ENCODE measurements around the gene SF3B3.

The SF3B3 gene

DNA sequence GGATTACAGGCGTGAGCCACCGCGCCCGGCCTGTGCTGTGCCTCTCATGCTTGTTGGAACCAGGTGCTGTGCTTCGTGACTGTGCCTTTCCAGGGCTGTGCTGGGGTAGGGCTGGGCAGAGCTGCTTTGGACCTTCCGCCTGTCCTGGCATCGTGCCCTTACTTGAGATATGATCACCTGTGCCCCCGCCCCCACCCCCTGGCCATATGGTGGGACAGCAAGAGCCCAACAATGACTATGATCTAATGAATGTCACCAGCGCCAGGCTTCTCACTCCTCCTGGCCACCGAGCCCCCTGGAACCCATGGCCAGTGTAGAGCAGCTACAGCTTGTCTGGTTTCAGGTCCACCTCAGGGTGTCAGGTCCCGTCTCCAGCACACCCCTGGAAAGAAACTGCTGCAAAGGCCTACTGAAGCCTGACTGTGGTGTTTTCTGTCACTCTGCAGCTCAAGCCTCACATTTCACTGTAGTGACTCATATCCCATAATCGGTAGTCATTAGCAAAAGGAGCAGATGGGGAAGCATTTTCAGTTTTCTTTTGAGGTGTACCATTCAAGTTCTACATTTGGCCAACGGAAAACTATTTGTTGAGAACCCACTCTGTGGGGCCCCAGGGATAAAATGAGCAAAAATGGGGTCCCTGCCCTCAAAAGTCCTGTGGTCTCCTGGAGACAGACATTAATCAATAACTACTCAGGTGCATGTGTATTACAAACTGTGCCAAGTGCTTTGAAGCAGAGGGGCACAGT lies 47.2 kb upstream of the SF3B3 start:
- no peak overlapping the region for H3K18ac ChIP-seq (ENCODE audit: low read length)
- no peak overlapping the region for H2AFZ ChIP-seq (ENCODE audit: low read length)
- H3K23ac ChIP-seq (ENCODE audit: low read depth, low read length, poor library complexity) = no peak overlapping the region
- WGBS, 2 donors (ENCODE audit: extremely low coverage in 2 of 2, insufficient read length in 2 of 2, insufficient replicate concordance in 1 of 2) = no CpG with 5 or more reads among the region's 13 CpGs
- no peak for DNase-seq (ENCODE audit: low spot score)
- H2BK5ac ChIP-seq (ENCODE audit: low read length) = peak overlapping the region; percentile 66
- H3K36me3 ChIP-seq (replicated peaks in 1 of 2; ENCODE audit: control insufficient read depth in 2 of 2, insufficient read depth in 2 of 2, low read length in 2 of 2) = peaks cover 19 to 41% of the 10 kb centered on the region in 2 donors
- no peak overlapping the region for H3K4me3 ChIP-seq (ENCODE audit: low read length in 2 of 2)
- H3K14ac ChIP-seq (ENCODE audit: low read length) = no peak overlapping the region
- no peak overlapping the region for H3K4me2 ChIP-seq (ENCODE audit: insufficient read depth, low read length, poor library complexity, severe bottlenecking)
- no peaks in the 10 kb centered on the region for H3K27me3 ChIP-seq (ENCODE audit: control insufficient read depth in 3 of 3, insufficient read depth in 3 of 3, low read depth in 1 of 3, low read length in 3 of 3)
- H3K79me1 ChIP-seq (ENCODE audit: low read depth, low read length) = peaks cover 2% of the 10 kb centered on the region
- H2BK120ac ChIP-seq (ENCODE audit: low read depth, low read length) = no peak overlapping the region
- H2BK12ac ChIP-seq (ENCODE audit: low read length) = no peak overlapping the region
- peaks cover 0 to 4% of the 10 kb centered on the region in 2 donors for H3K4me1 ChIP-seq (ENCODE audit: control insufficient read depth in 2 of 2, insufficient read depth in 1 of 2, low read depth in 1 of 2, low read length in 2 of 2)
- H3K27ac ChIP-seq (replicated peaks; ENCODE audit: low read length) = no peak overlapping the region
- H3K9ac ChIP-seq (ENCODE audit: low read depth, low read length, poor library complexity) = no peak overlapping the region
- no peak overlapping the region for H2AK5ac ChIP-seq (ENCODE audit: low read depth, low read length)
- no peak overlapping the region for H4K91ac ChIP-seq (ENCODE audit: low read depth, low read length, poor library complexity)
- H3K4ac ChIP-seq (ENCODE audit: low read length) = no peak overlapping the region
- no peaks in the 10 kb centered on the region for H3K9me3 ChIP-seq (replicated peaks in 1 of 2; ENCODE audit: control insufficient read depth in 2 of 2, insufficient read depth in 1 of 2, low read depth in 1 of 2, low read length in 2 of 2)
- no peak overlapping the region for H4K8ac ChIP-seq (ENCODE audit: low read depth, low read length)
- no peak overlapping the region for H2BK15ac ChIP-seq (ENCODE audit: low read length)

DNA sequence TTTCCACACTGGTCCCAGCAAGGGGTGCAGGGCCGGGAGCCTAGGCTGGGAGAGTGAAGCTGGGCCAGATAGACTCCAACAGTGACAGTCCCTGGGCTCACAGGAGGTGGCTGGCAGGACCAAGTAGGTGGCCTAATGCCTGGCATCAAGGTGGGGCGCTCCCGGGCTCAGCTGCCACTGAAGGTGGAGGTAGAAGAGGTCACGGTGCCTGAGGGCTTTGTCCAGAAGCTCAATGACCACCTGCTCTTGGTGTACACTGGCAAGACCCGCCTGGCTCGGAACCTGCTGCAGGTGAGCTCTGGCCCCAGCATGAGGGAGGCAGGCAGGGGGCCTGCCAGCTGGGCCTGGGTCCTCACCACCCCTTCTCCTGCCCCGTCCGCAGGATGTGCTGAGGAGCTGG lies 45.4 kb upstream of the SF3B3 start:
- Histone ChIP-seq H3K79me1 (ENCODE audit: low read depth, low read length) (peaks cover 2% of the 10 kb centered on the region), H2AK5ac (ENCODE audit: low read depth, low read length) (no peak overlapping the region), H3K27me3 (ENCODE audit: control insufficient read depth in 3 of 3, insufficient read depth in 3 of 3, low read depth in 1 of 3, low read length in 3 of 3) (no peaks in the 10 kb centered on the region), H2BK5ac (ENCODE audit: low read length) (no peak overlapping the region), H4K91ac (ENCODE audit: low read depth, low read length, poor library complexity) (peak overlapping the region; percentile 59), H3K9me3 (replicated peaks in 1 of 2; ENCODE audit: control insufficient read depth in 2 of 2, insufficient read depth in 1 of 2, low read depth in 1 of 2, low read length in 2 of 2) (no peaks in the 10 kb centered on the region), H4K8ac (ENCODE audit: low read depth, low read length) (no peak overlapping the region), H2BK15ac (ENCODE audit: low read length) (no peak overlapping the region), H3K4me2 (ENCODE audit: insufficient read depth, low read length, poor library complexity, severe bottlenecking) (no peak overlapping the region), H3K9ac (ENCODE audit: low read depth, low read length, poor library complexity) (peak overlapping the region; percentile 63), H2AFZ (ENCODE audit: low read length) (no peak overlapping the region), H2BK12ac (ENCODE audit: low read length) (no peak overlapping the region), H3K4me3 (ENCODE audit: low read length in 2 of 2) (no peak overlapping the region), H2BK120ac (ENCODE audit: low read depth, low read length) (no peak overlapping the region), H3K4me1 (ENCODE audit: control insufficient read depth in 2 of 2, insufficient read depth in 1 of 2, low read depth in 1 of 2, low read length in 2 of 2) (peaks cover 0 to 4% of the 10 kb centered on the region in 2 donors), H3K23ac (ENCODE audit: low read depth, low read length, poor library complexity) (no peak overlapping the region), H3K36me3 (replicated peaks in 1 of 2; ENCODE audit: control insufficient read depth in 2 of 2, insufficient read depth in 2 of 2, low read length in 2 of 2) (peaks cover 28 to 56% of the 10 kb centered on the region in 2 donors), H3K14ac (ENCODE audit: low read length) (no peak overlapping the region), H3K27ac (replicated peaks; ENCODE audit: low read length) (no peak overlapping the region), H3K18ac (ENCODE audit: low read length) (no peak overlapping the region), H3K4ac (ENCODE audit: low read length) (no peak overlapping the region)
- no CpG with 5 or more reads among the region's 8 CpGs for WGBS, 2 donors (ENCODE audit: extremely low coverage in 2 of 2, insufficient read length in 2 of 2, insufficient replicate concordance in 1 of 2)
- DNase-seq (ENCODE audit: low spot score) = no peak

DNA sequence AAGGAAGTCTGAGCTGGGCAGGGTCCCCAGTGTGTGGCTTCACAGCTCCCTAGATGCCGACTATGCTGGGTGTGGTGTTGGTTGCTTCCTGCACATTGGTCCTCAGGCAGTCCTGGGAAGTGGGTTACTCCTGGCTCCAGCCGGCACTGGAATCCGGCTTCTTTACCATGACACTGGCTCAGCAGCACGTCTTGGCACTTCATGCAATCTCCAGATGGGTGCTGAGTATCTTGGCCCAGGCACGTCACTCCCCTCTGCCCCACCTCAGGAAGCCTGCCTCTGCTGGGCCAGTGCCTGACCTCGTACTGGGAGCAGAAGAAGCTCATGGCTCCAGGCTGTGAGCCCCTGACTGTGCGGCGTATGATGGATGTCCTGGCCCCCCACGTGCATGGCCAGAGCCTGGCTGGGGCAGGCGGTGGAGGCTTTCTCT lies 44.7 kb upstream of the SF3B3 start:
- Histone ChIP-seq H2BK120ac (ENCODE audit: low read depth, low read length) (no peak overlapping the region), H3K4ac (ENCODE audit: low read length) (no peak overlapping the region), H4K91ac (ENCODE audit: low read depth, low read length, poor library complexity) (no peak overlapping the region), H3K4me3 (ENCODE audit: low read length in 2 of 2) (no peak overlapping the region), H3K14ac (ENCODE audit: low read length) (no peak overlapping the region), H3K9ac (ENCODE audit: low read depth, low read length, poor library complexity) (no peak overlapping the region), H3K23ac (ENCODE audit: low read depth, low read length, poor library complexity) (peak overlapping the region; percentile 11), H3K79me1 (ENCODE audit: low read depth, low read length) (peaks cover 2% of the 10 kb centered on the region), H2BK15ac (ENCODE audit: low read length) (no peak overlapping the region), H2BK5ac (ENCODE audit: low read length) (no peak overlapping the region), H3K27ac (replicated peaks; ENCODE audit: low read length) (no peak overlapping the region), H3K9me3 (replicated peaks in 1 of 2; ENCODE audit: control insufficient read depth in 2 of 2, insufficient read depth in 1 of 2, low read depth in 1 of 2, low read length in 2 of 2) (no peaks in the 10 kb centered on the region), H3K18ac (ENCODE audit: low read length) (no peak overlapping the region), H3K36me3 (replicated peaks in 1 of 2; ENCODE audit: control insufficient read depth in 2 of 2, insufficient read depth in 2 of 2, low read length in 2 of 2) (peaks cover 33 to 63% of the 10 kb centered on the region in 2 donors), H3K4me1 (ENCODE audit: control insufficient read depth in 2 of 2, insufficient read depth in 1 of 2, low read depth in 1 of 2, low read length in 2 of 2) (peaks cover 0 to 4% of the 10 kb centered on the region in 2 donors), H3K4me2 (ENCODE audit: insufficient read depth, low read length, poor library complexity, severe bottlenecking) (no peak overlapping the region), H2AFZ (ENCODE audit: low read length) (no peak overlapping the region), H3K27me3 (ENCODE audit: control insufficient read depth in 3 of 3, insufficient read depth in 3 of 3, low read depth in 1 of 3, low read length in 3 of 3) (no peaks in the 10 kb centered on the region), H2BK12ac (ENCODE audit: low read length) (no peak overlapping the region), H4K8ac (ENCODE audit: low read depth, low read length) (no peak overlapping the region), H2AK5ac (ENCODE audit: low read depth, low read length) (no peak overlapping the region)
- DNase-seq (ENCODE audit: low spot score) = no peak
- WGBS, 2 donors (ENCODE audit: extremely low coverage in 2 of 2, insufficient read length in 2 of 2, insufficient replicate concordance in 1 of 2) = no CpG with 5 or more reads among the region's 10 CpGs

DNA sequence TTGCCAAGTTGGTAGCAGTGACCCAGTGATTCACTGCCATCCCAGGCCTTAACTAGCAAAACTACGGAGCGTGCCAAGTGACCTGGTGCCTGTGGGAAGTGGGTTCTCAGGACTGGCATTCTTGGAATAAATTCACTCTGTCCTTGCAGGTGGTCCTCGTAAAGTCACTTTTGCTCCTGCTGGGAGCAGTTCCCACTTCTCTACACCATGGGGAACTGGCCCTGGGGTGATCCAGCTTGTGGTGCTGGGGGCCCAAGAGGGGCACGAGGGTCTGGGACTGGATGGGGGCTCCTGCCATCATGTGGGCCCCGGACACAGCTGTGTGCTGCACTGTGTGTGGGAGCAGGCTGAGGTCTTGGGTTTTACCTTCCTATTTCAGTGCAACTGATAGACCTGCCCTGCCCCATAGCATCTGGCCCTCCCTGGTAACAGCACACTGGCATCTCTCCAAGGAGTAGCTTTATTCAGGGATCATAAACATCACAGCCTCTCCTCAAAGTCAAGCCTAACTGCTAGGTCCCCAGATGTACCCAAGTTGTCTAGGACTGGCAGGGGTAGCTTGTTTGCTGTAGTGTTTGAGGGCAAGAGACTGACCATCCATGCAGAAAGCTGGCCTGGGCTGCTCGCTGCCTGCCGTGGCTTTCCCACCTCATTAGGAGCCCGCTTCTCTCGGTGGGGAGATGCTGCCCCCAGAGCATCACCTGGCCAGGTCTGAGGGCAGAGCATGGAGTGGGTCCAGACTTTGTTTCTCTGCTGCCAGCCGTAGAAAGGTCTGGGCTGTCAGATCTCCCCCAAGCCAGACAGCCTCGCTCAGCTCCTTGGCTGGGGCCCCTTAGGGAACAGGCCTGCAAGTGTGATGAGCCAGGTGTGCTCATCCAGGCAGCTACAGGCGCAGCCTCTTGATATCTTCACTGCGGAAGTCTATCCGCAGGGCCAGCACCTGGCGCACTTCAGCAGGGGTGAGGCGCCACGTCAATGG lies 43.2 kb upstream of the SF3B3 start:
- H2BK120ac ChIP-seq (ENCODE audit: low read depth, low read length) = no peak overlapping the region
- H3K4me1 ChIP-seq (ENCODE audit: control insufficient read depth in 2 of 2, insufficient read depth in 1 of 2, low read depth in 1 of 2, low read length in 2 of 2) = peaks cover 0 to 1% of the 10 kb centered on the region in 2 donors
- H3K4me3 ChIP-seq (ENCODE audit: low read length in 2 of 2) = no peak overlapping the region
- H2BK5ac ChIP-seq (ENCODE audit: low read length) = no peak overlapping the region
- H3K79me1 ChIP-seq (ENCODE audit: low read depth, low read length) = no peaks in the 10 kb centered on the region
- H3K36me3 ChIP-seq (replicated peaks in 1 of 2; ENCODE audit: control insufficient read depth in 2 of 2, insufficient read depth in 2 of 2, low read length in 2 of 2) = peaks cover 33 to 75% of the 10 kb centered on the region in 2 donors
- H4K8ac ChIP-seq (ENCODE audit: low read depth, low read length) = no peak overlapping the region
- H3K4ac ChIP-seq (ENCODE audit: low read length) = no peak overlapping the region
- H2BK15ac ChIP-seq (ENCODE audit: low read length) = no peak overlapping the region
- no peaks in the 10 kb centered on the region for H3K9me3 ChIP-seq (replicated peaks in 1 of 2; ENCODE audit: control insufficient read depth in 2 of 2, insufficient read depth in 1 of 2, low read depth in 1 of 2, low read length in 2 of 2)
- H2BK12ac ChIP-seq (ENCODE audit: low read length) = no peak overlapping the region
- no peak overlapping the region for H2AFZ ChIP-seq (ENCODE audit: low read length)
- WGBS, 2 donors (ENCODE audit: extremely low coverage in 2 of 2, insufficient read length in 2 of 2, insufficient replicate concordance in 1 of 2) = no CpG with 5 or more reads among the region's 17 CpGs
- H4K91ac ChIP-seq (ENCODE audit: low read depth, low read length, poor library complexity) = no peak overlapping the region
- no peak overlapping the region for H2AK5ac ChIP-seq (ENCODE audit: low read depth, low read length)
- no peak overlapping the region for H3K23ac ChIP-seq (ENCODE audit: low read depth, low read length, poor library complexity)
- H3K18ac ChIP-seq (ENCODE audit: low read length) = no peak overlapping the region
- H3K27ac ChIP-seq (replicated peaks; ENCODE audit: low read length) = no peak overlapping the region
- H3K27me3 ChIP-seq (ENCODE audit: control insufficient read depth in 3 of 3, insufficient read depth in 3 of 3, low read depth in 1 of 3, low read length in 3 of 3) = no peaks in the 10 kb centered on the region
- no peak overlapping the region for H3K14ac ChIP-seq (ENCODE audit: low read length)
- no peak for DNase-seq (ENCODE audit: low spot score)
- H3K9ac ChIP-seq (ENCODE audit: low read depth, low read length, poor library complexity) = no peak overlapping the region
- no peak overlapping the region for H3K4me2 ChIP-seq (ENCODE audit: insufficient read depth, low read length, poor library complexity, severe bottlenecking)

Data from neuronal stem cell (in vitro differentiated cells).